CD14-positive monocyte (primary cell): ENCODE measurements around the gene AKAP12. TPM values are rescaled to one million over a fixed set of nuclear protein-coding genes. Genes with fewer than 3 reads are reported as not detected.

Experiments used
- DNase-seq, 3 donors: peaks; one replicate each; pipeline ENCODE4 v3.0.0-alpha.2; 2011 to 2022
- H2AFZ ChIP-seq: 2 replicates; pipeline ENCODE4 v1.6.0; 2012; ENCODE audit warnings: mild to moderate bottlenecking, low read depth, low read length, inconsistent platforms; ENCODE audit not compliant: insufficient read depth, poor library complexity, severe bottlenecking
- H3K27ac ChIP-seq, 2 donors: 1 replicate in 1 of 2; 2 replicates in 1 of 2; pipeline ENCODE4 v1.5.1; 2012 to 2013; ENCODE audit warnings: low read length in 2 of 2, control low read depth in 1 of 2, inconsistent platforms in 1 of 2, low read depth in 1 of 2, mild to moderate bottlenecking in 1 of 2
- H3K27me3 ChIP-seq, 2 donors: one replicate each; pipeline versions ENCODE4 v1.6.0 to v1.6.1; 2011 to 2013; ENCODE audit warnings: low read length in 2 of 2; ENCODE audit not compliant: control insufficient read depth in 2 of 2, insufficient read depth in 2 of 2
- H3K36me3 ChIP-seq, 2 donors: replicated peaks in 1 of 2; 1 replicate in 1 of 2; 2 replicates in 1 of 2; pipeline versions ENCODE4 v1.5.1 to v1.6.1; 2012 to 2013; ENCODE audit warnings: low read length in 2 of 2, control low read depth in 1 of 2, inconsistent platforms in 1 of 2, mild to moderate bottlenecking in 1 of 2; ENCODE audit not compliant: insufficient read depth in 2 of 2, control insufficient read depth in 1 of 2
- H3K4me1 ChIP-seq, 2 donors: 1 replicate in 1 of 2; 2 replicates in 1 of 2; pipeline versions ENCODE4 v1.5.1 to v1.6.1; 2012 to 2013; ENCODE audit warnings: low read length in 2 of 2, control low read depth in 1 of 2, inconsistent platforms in 1 of 2, mild to moderate bottlenecking in 1 of 2, moderate library complexity in 1 of 2; ENCODE audit not compliant: insufficient read depth in 2 of 2, control insufficient read depth in 1 of 2
- H3K4me2 ChIP-seq: replicated peaks from 2 replicates; pipeline ENCODE3; 2012; ENCODE audit warnings: low read length, moderate library complexity, mild to moderate bottlenecking; ENCODE audit not compliant: poor library complexity, severe bottlenecking; ENCODE audit errors: extremely low read depth
- H3K4me3 ChIP-seq, 3 experiments: fragments of 200-600 bp in 1 of 3; sonication (generic) in 1 of 3; replicated peaks in 1 of 3; 1 replicate in 2 of 3; 2 replicates in 1 of 3; pipeline ENCODE4 v1.5.1; 2011 to 2013; ENCODE audit warnings: low read length in 3 of 3, mild to moderate bottlenecking in 3 of 3, control low read depth in 2 of 3, low read depth in 2 of 3, inconsistent platforms in 1 of 3, moderate library complexity in 1 of 3
- H3K79me2 ChIP-seq: 2 replicates; pipeline ENCODE4 v1.6.0; 2012; ENCODE audit warnings: mild to moderate bottlenecking, control low read depth, inconsistent platforms, low read length, moderate library complexity; ENCODE audit not compliant: insufficient read depth
- H3K9ac ChIP-seq: 2 replicates; pipeline ENCODE4 v1.6.0; 2017; ENCODE audit warnings: low read length, mild to moderate bottlenecking; ENCODE audit not compliant: insufficient read depth, poor library complexity, severe bottlenecking
- H3K9me3 ChIP-seq, 2 donors: replicated peaks in 1 of 2; 1 replicate in 1 of 2; 2 replicates in 1 of 2; pipeline versions ENCODE4 v1.5.1 to v1.6.1; 2012 to 2013; ENCODE audit warnings: low read length in 2 of 2, control low read depth in 1 of 2; ENCODE audit not compliant: control insufficient read depth in 1 of 2, insufficient read depth in 1 of 2
- H4K20me1 ChIP-seq: 2 replicates; pipeline ENCODE4 v1.6.0; 2012; ENCODE audit warnings: mild to moderate bottlenecking, low read length, control low read depth, moderate library complexity; ENCODE audit not compliant: insufficient read depth
- H3K27ac Mint-ChIP-seq, 7 donors: one replicate each; pipeline ENCODE4 v1.8.0; 2020; ENCODE audit warnings: mild to moderate bottlenecking in 7 of 7, mixed read lengths in 7 of 7, moderate library complexity in 6 of 7, inconsistent platforms in 2 of 7
- H3K27me3 Mint-ChIP-seq, 3 donors: one replicate each; pipeline ENCODE4 v1.8.0; 2021 to 2022; ENCODE audit warnings: low read depth in 3 of 3, mild to moderate bottlenecking in 3 of 3, mixed read lengths in 3 of 3, moderate library complexity in 3 of 3, inconsistent platforms in 1 of 3
- H3K36me3 Mint-ChIP-seq, 2 donors: one replicate each; pipeline ENCODE4 v1.8.0; 2020; ENCODE audit warnings: mixed read lengths in 2 of 2, inconsistent platforms in 1 of 2, mild to moderate bottlenecking in 1 of 2
- H3K4me1 Mint-ChIP-seq: one replicate; pipeline ENCODE4 v1.8.0; 2020; ENCODE audit warnings: mild to moderate bottlenecking, mixed read lengths
- H3K4me3 Mint-ChIP-seq, 2 donors: one replicate each; pipeline ENCODE4 v1.8.0; 2020; ENCODE audit warnings: mild to moderate bottlenecking in 2 of 2, mixed read lengths in 2 of 2, moderate library complexity in 1 of 2
- H3K9me3 Mint-ChIP-seq, 7 donors: one replicate each; pipeline ENCODE4 v1.8.0; 2020 to 2022; ENCODE audit warnings: mixed read lengths in 7 of 7, mild to moderate bottlenecking in 6 of 7, moderate library complexity in 6 of 7, inconsistent platforms in 2 of 7
- CTCF ChIP-seq: fragments of 200-600 bp; IDR thresholded peaks from one replicate; pipeline ENCODE4 v1.8.0; 2022; ENCODE audit warnings: antibody characterized with exemption, mild to moderate bottlenecking
- WGBS: methylation state at CpG from one replicate; pipeline ENCODE4 v1.1.5; 2013; ENCODE audit warnings: missing lambda C conversion rate; ENCODE audit not compliant: insufficient coverage; 5-methylcytosine and 5-hydroxymethylcytosine counted together
- intact Hi-C, 2 donors: fragments of 100-400 bp; cut with micrococcal nuclease; formaldehyde crosslinking; loops; one replicate each; pipeline versions ENCODE4 v1.15.0 to v1.15.1; 2023
- polyA plus RNA-seq, 3 donors: library from polyadenylated mRNA; depleted of rRNA in 1 of 3; unstranded in 2 of 3; stranded (reverse) in 1 of 3; fragments of 300-500 nt in 2 of 3; fragments of >200 nt in 1 of 3; fragmentation: Illumina TruSeq in 2 of 3; gene quantifications; 1 replicate in 2 of 3; 2 replicates in 1 of 3; pipeline ENCODE4 v1.2.3, GENCODE V29; 2012 to 2021

The AKAP12 gene
- polyA plus RNA-seq, 3 donors = 0.01 TPM; not detected in 2

GRCh38 chr6:151351146-151351700 is 111.5 kb downstream of the AKAP12 start:
- Mint-ChIP-seq H3K27me3 (peaks cover 0 to 5% (median 4%) of the 10 kb centered on the region in 3 donors), H3K27ac (no peak overlapping the region), H3K9me3 (peaks cover 0 to 2% (median 0%) of the 10 kb centered on the region in 7 donors), H3K4me3 (no peak overlapping the region), H3K36me3 (no peaks in the 10 kb centered on the region), H3K4me1 (peaks cover 11% of the 10 kb centered on the region)
- Histone ChIP-seq H3K4me2 (no peak overlapping the region), H3K4me3 (no peak overlapping the region), H3K27ac (no peak overlapping the region), H3K9me3 (no peaks in the 10 kb centered on the region), H3K9ac (no peak overlapping the region), H4K20me1 (no peaks in the 10 kb centered on the region), H2AFZ (no peak overlapping the region), H3K79me2 (no peaks in the 10 kb centered on the region), H3K36me3 (no peaks in the 10 kb centered on the region), H3K4me1 (no peaks in the 10 kb centered on the region), H3K27me3 (no peaks in the 10 kb centered on the region)
- intact Hi-C loops = no loop called here
- TF ChIP-seq CTCF = no peak
- 88% methylated on average over 14 of the region's 18 CpGs for WGBS
- DNase-seq = no peak

- peaks cover 0 to 5% (median 4%) of the 10 kb centered on the region in 3 donors for H3K27me3 Mint-ChIP-seq
- Histone ChIP-seq H3K9me3 (no peaks in the 10 kb centered on the region), H4K20me1 (no peaks in the 10 kb centered on the region), H3K4me3 (no peak overlapping the region), H3K27ac (no peak overlapping the region), H3K9ac (no peak overlapping the region), H2AFZ (no peak overlapping the region), H3K36me3 (no peaks in the 10 kb centered on the region), H3K79me2 (no peaks in the 10 kb centered on the region), H3K4me2 (no peak overlapping the region), H3K27me3 (no peaks in the 10 kb centered on the region), H3K4me1 (no peaks in the 10 kb centered on the region)
- H3K4me1 Mint-ChIP-seq = peaks cover 11% of the 10 kb centered on the region
- peaks cover 0 to 2% (median 0%) of the 10 kb centered on the region in 7 donors for H3K9me3 Mint-ChIP-seq
- no peak overlapping the region for H3K27ac Mint-ChIP-seq
- no peaks in the 10 kb centered on the region for H3K36me3 Mint-ChIP-seq
- no peak overlapping the region for H3K4me3 Mint-ChIP-seq
- 100% methylated on average over 3 of the region's 7 CpGs for WGBS
- intact Hi-C loops = no loop called here
- DNase-seq = no peak
- no peak for TF ChIP-seq CTCF
These were observed 112.0 kb downstream of the AKAP12 start for GRCh38 chr6:151351731-151352130.
